GM18868 (cell line): ENCODE data around the gene HSFX4.
"Not testable (repeated sequence)": the region's sequence is repeated elsewhere in the genome, so short reads cannot be mapped to it uniquely, and the experiment has no call there.

Source experiments
- ATAC-seq: cut with Tn5 transposase; IDR thresholded peaks from one replicate; pipeline ENCODE4 v1.9.1; 2021; ENCODE audit warnings: mild to moderate bottlenecking, moderate library complexity; ENCODE audit not compliant: unreplicated experiment

The HSFX4 gene

GRCh38 chrX:149937871-149938426 is 8.6 kb downstream of the HSFX4 start:
- peak; percentile 0 for ATAC-seq

- ATAC-seq: peak; percentile 73
Measured at GRCh38 chrX:149938427-149938880, 9.1 kb downstream of the HSFX4 start, which contains the start of gene EOLA2. Gene EOLA2, minus strand, starts transcription at chrX:149938491. Its CDS starts 4,617 bp downstream, at chrX:149933874.

- ATAC-seq: peak; percentile 1
Measured at GRCh38 chrX:149938881-149939654, 9.7 kb downstream of the HSFX4 start.

- ATAC-seq: peak; percentile 7
Measured at GRCh38 chrX:149939655-149939904, 10.2 kb downstream of the HSFX4 start.

GRCh38 chrX:149939905-149940673 is 10.7 kb downstream of the HSFX4 start:
- peak; percentile 49 for ATAC-seq

GRCh38 chrX:149940674-149941024 is 11.3 kb downstream of the HSFX4 start:
- not testable (repeated sequence) for ATAC-seq

- ATAC-seq: not testable (repeated sequence)
Measured at GRCh38 chrX:149945087-149945670, 15.8 kb downstream of the HSFX4 start.

- ATAC-seq: not testable (repeated sequence)
Measured at GRCh38 chrX:149945820-149946219, 16.4 kb downstream of the HSFX4 start.

GRCh38 chrX:149946932-149947331 is 17.6 kb downstream of the HSFX4 start:
- ATAC-seq: not testable (repeated sequence)

- ATAC-seq: no peak
Measured at GRCh38 chrX:149948016-149948415, 18.6 kb downstream of the HSFX4 start.

- no peak for ATAC-seq
Measured at GRCh38 chrX:149949743-149950436, 20.5 kb downstream of the HSFX4 start.

GRCh38 chrX:149950681-149951080 is 21.3 kb downstream of the HSFX4 start:
- ATAC-seq: no peak

GRCh38 chrX:149961572-149961971 is 32.2 kb downstream of the HSFX4 start:
- ATAC-seq: no peak

GRCh38 chrX:149962010-149962409 is 32.6 kb downstream of the HSFX4 start:
- ATAC-seq: no peak

GRCh38 chrX:149962859-149963757 is 33.7 kb downstream of the HSFX4 start:
- peak; percentile 67 for ATAC-seq

- ATAC-seq: no peak
Measured at GRCh38 chrX:149979126-149979644, 49.8 kb downstream of the HSFX4 start.
